Raji (cell line): ENCODE results near the gene RDH5.
A peak's percentile ranks its signal among the peaks of the same experiment; 100 is the strongest.

ENCODE experiments used
- POLR2A ChIP-seq: IDR thresholded peaks from 2 replicates; pipeline ENCODE4 v1.6.1; 2011; ENCODE audit warnings: low read depth, low read length, control low read depth; ENCODE audit not compliant: insufficient read depth

RDH5 gene

DNA sequence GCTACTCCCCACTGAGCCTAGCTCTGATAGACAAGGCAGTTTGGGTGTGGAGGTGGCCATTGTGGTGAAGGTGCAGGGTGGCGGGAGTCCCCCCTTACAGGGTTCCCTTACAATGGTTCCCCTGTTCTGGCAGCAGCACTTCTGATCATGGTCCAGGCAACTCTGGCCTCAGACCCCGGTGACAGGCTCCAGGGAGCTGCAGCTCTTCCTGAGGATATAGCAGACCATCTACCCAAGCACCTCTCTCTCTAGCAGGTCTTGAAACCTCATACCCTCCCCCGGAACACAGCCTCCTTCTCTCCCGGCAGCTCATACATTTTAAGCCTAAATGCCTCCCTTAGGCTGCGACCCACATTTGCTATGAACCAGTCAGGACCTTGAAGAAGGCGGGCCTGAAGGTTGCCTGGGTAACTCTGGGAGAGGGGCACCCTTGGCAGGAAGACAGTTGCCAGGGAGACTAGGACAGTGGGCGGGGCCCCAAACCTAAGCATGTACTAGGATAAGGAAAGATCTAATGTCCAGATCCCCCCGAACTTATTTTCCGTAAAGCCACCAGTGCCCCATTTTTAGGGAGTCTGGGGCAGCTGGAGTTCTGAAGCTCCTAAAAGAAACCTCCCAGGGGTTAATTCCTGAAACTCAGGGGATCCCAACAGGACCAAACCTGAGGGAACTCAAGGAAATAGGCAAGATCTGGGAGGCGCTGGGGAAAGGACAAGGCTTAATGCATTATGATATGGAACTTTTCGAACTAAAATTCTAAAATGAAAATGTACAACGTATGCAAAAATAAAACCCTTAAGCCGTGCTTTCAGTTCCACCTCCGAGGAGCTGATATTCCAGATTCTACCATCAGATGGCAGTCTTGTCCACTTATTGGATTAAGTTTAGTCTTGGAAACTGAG lies 18.2 kb downstream of the RDH5 start:
- peak; percentile 68 for TF ChIP-seq POLR2A

GRCh38 chr12:55739025-55739378 lies 18.8 kb downstream of the RDH5 start:
- no peak for TF ChIP-seq POLR2A

GRCh38 chr12:55741931-55742680 lies 21.9 kb downstream of the RDH5 start:
- TF ChIP-seq POLR2A = no peak

- TF ChIP-seq POLR2A = no peak
These were observed 22.7 kb downstream of the RDH5 start, which contains the start of gene GDF11 for GRCh38 chr12:55742719-55743405. GDF11 (plus strand) TSS chr12:55743122; CDS start chr12:55743317, 195 bp downstream.

DNA sequence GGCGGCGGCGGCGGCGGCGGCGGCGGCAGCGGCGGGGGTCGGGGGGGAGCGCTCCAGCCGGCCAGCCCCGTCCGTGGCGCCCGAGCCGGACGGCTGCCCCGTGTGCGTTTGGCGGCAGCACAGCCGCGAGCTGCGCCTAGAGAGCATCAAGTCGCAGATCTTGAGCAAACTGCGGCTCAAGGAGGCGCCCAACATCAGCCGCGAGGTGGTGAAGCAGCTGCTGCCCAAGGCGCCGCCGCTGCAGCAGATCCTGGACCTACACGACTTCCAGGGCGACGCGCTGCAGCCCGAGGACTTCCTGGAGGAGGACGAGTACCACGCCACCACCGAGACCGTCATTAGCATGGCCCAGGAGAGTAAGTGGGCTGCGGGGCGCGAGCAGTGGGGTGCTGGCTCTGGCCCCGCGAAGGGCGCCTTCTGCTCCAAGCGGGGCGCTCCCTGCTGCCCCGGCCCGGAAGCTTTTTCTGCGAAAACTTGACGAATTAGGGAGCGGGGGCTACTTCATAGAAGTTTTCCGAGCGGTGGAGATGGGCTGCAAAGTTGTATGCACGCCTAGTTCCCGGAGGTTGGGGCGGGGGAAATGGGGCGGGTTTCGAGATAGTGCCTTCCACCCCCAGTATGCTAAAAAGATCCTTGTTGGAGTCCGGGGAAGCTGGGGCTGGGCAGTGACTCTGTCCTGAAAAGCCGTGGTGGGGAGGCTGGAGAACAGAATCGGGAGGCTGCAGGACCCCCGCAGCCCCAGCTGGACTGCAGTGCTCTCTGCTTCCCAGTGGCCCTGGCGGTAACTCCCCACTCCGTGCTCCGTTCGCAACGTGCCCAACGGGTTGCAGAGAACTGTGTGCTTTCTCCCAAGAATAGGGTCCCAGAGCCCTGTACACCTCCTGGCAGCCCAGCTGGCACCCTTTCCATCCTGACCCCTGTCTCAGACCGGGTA lies 23.5 kb downstream of the RDH5 start:
- no peak for TF ChIP-seq POLR2A

DNA sequence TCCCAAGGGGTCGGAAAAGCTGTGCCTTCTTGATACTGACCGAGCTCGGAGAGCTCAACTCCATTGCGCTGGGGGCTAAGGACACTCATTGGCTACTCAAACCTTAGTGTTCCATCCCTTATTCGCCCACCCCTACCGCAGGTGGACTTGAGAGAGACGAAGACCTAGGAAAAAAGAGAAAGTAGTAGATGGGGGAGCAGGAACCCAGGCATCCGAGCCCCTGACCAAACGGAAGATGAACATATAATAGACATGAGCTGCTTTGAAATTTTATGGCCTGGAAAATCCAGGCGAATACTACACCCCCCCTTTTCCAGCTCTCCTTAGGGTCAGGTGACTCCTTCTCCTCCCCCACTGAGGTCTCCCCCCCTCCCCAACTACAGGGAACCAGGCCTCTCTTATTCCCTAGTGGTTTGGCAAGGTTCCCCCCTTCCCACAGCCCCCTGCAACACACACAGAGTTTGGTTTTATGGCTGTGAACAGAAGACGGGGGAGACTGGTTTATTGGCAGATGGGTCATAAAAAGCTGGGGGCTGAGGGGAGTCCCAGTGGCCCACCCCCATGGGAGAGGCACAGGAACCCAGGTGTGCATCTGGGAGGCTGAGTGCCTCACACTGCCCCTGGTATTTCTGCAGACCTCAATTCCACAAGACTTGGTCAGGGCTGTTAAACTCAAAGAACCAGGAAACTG lies 24.3 kb downstream of the RDH5 start:
- TF ChIP-seq POLR2A = no peak

GRCh38 chr12:55745361-55746173 lies 25.4 kb downstream of the RDH5 start:
- no peak for TF ChIP-seq POLR2A

DNA sequence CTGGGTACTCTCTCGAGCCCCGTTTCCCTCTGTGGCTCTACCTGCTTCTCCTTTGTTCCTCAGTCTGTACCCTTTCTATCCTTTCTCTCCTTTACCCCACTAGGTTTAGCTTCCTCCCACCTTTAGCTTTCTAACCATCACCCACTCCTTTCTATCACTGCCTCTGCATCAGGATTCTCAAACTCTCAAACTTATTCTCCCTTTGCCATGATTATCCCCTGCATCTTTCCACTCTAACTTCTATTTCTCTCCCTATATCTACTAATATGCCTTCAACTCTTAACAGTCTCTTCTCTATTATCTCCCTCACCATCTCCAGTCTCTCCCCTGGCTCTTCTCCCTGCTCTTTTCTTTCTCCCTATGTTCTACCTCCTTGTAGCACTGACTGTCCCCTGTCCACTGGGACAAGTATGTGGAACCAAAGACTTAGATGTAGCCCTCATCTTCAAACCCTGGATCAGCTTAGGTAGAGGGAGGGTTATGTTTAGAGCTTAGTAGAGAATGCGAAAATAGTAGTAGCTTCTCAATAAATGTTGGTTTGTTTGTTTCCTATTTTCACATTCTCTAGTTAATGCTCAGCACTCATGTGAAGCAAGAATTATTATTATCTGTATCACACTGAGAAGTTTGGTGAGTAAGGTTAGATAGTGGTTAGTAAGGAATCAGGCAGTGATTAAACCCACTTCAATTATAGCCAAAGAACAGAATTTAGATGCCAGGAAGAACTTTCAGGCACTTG lies 26.1 kb downstream of the RDH5 start:
- TF ChIP-seq POLR2A = no peak

DNA sequence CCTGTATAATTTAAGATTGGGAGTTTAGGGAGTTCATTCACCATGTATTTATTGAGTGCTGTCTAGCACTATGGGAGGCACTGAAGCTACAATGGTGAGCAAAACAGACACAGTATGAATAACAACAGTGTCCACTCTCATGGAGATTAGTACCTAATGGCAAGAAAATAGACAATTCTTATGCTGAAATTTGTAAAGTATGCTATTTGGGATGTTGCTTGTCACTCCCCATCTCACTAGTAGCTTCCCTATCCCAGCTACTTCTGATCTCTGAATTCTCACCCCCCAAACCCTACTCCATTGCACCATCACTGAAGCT lies 26.7 kb downstream of the RDH5 start:
- TF ChIP-seq POLR2A = no peak

DNA sequence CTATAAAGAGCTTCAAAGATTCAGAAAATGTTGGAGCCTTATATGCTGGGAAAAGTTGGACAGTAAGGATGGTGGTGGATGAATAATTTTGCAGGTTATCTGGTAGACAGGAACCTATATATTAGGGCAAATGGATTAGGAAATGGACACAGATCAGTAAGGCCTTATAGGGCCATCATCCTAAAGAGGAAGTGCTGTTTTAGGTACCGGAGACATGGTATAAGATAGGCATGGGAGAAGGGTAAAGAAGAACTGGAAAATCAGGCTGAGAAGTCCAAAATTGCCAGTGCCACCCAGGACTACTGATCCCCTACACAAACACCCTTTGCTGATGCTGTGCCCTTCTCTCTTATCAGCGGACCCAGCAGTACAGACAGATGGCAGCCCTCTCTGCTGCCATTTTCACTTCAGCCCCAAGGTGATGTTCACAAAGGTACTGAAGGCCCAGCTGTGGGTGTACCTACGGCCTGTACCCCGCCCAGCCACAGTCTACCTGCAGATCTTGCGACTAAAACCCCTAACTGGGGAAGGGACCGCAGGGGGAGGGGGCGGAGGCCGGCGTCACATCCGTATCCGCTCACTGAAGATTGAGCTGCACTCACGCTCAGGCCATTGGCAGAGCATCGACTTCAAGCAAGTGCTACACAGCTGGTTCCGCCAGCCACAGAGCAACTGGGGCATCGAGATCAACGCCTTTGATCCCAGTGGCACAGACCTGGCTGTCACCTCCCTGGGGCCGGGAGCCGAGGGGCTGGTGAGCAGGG lies 28.2 kb downstream of the RDH5 start:
- no peak for TF ChIP-seq POLR2A

- no peak for TF ChIP-seq POLR2A
These were observed 35.1 kb downstream of the RDH5 start for GRCh38 chr12:55755246-55755645.

- no peak for TF ChIP-seq POLR2A
These were observed 37.5 kb downstream of the RDH5 start for GRCh38 chr12:55757701-55758100.

- no peak for TF ChIP-seq POLR2A
These were observed 40.5 kb downstream of the RDH5 start for GRCh38 chr12:55760663-55761062.
